HepG2 (cell line): ENCODE data around the gene SLX1A. TPM values are rescaled to one million over a fixed set of nuclear protein-coding genes. Genes with fewer than 3 reads are reported as not detected.

Experiments
- CAMTA2 ChIP-seq: sonication (generic); formaldehyde crosslinking; IDR thresholded peaks from 2 replicates; pipeline ENCODE4 v1.4.0; 2020; ENCODE audit warnings: mild to moderate bottlenecking, missing genetic modification reagents, borderline replicate concordance
- EHMT2 ChIP-seq: fragments of 200-600 bp; sonication (generic); IDR thresholded peaks from 2 replicates; pipeline ENCODE4 v1.7.0; 2017; ENCODE audit warnings: antibody characterized with exemption, low read depth, low read length, borderline replicate concordance
- GABPA ChIP-seq, 2 experiments: IDR thresholded peaks; 2 replicates each; pipeline ENCODE4 v1.6.1; 2011 to 2016; ENCODE audit warnings: low read depth in 2 of 2, low read length in 1 of 2, missing biosample characterization in 1 of 2, missing genetic modification characterization in 1 of 2
- HDAC1 ChIP-seq: sonication (generic); formaldehyde crosslinking; IDR thresholded peaks from 2 replicates; pipeline ENCODE4 v1.5.1; 2020; ENCODE audit warnings: mild to moderate bottlenecking, missing genetic modification reagents
- HNRNPL ChIP-seq: fragments of 200-400 bp; formaldehyde crosslinking; IDR thresholded peaks from 2 replicates; pipeline ENCODE4 v1.6.1; 2017; ENCODE audit warnings: mild to moderate bottlenecking, low read depth, low read length
- KLF16 ChIP-seq, 2 experiments: sonication (generic) in 1 of 2; formaldehyde crosslinking in 1 of 2; IDR thresholded peaks; 2 replicates each; pipeline versions ENCODE4 v1.6.1 to v1.8.0; 2016 to 2023; ENCODE audit warnings: missing genetic modification reagents in 2 of 2, missing compliant biosample characterization in 1 of 2
- KMT2B ChIP-seq: IDR thresholded peaks from 2 replicates; pipeline ENCODE4 v1.6.1; 2016; ENCODE audit warnings: missing genetic modification reagents, missing compliant biosample characterization
- NFE2L2 ChIP-seq: fragments of 150-350 bp; IDR thresholded peaks from 2 replicates; pipeline ENCODE4 v1.6.1; 2014; ENCODE audit warnings: low read length
- RARA ChIP-seq: IDR thresholded peaks from 2 replicates; pipeline ENCODE4 v1.6.1; 2016; ENCODE audit warnings: missing genetic modification reagents, missing compliant biosample characterization
- REPIN1 ChIP-seq: sonication (generic); formaldehyde crosslinking; IDR thresholded peaks from 2 replicates; pipeline ENCODE4 v1.8.0; 2022; ENCODE audit warnings: missing genetic modification reagents, low read depth, mild to moderate bottlenecking, borderline replicate concordance
- TEAD3 ChIP-seq: optimal IDR thresholded peaks from 2 replicates; pipeline ENCODE3; 2016; ENCODE audit warnings: borderline replicate concordance
- TOE1 ChIP-seq: sonication (generic); formaldehyde crosslinking; IDR thresholded peaks from 2 replicates; pipeline ENCODE4 v1.4.0; 2020; ENCODE audit warnings: mild to moderate bottlenecking, missing genetic modification reagents
- U2AF2 ChIP-seq: fragments of 200-400 bp; formaldehyde crosslinking; IDR thresholded peaks from 2 replicates; pipeline ENCODE4 v1.6.1; 2017; ENCODE audit warnings: low read depth, mild to moderate bottlenecking, low read length
- ZBTB7B ChIP-seq: sonication (generic); formaldehyde crosslinking; IDR thresholded peaks from 2 replicates; pipeline ENCODE4 v1.4.0; 2020; ENCODE audit warnings: missing genetic modification reagents
- ZKSCAN1 ChIP-seq: fragments of 150-350 bp; IDR thresholded peaks from 2 replicates; pipeline ENCODE4 v1.6.1; 2014; ENCODE audit warnings: low read length
- ZNF282 ChIP-seq: fragments of 450-650 bp; IDR thresholded peaks from 2 replicates; pipeline ENCODE4 v1.6.1; 2018; ENCODE audit not compliant: partially characterized antibody
- ZNF530 ChIP-seq: sonication (generic); formaldehyde crosslinking; IDR thresholded peaks from 2 replicates; pipeline ENCODE4 v1.5.0; 2020; ENCODE audit warnings: low read depth, mild to moderate bottlenecking, missing genetic modification reagents
- ZNF891 ChIP-seq: sonication (generic); formaldehyde crosslinking; IDR thresholded peaks from 2 replicates; pipeline ENCODE4 v1.5.0; 2020; ENCODE audit warnings: mild to moderate bottlenecking, missing genetic modification reagents
- ZSCAN12 ChIP-seq: sonication (generic); formaldehyde crosslinking; IDR thresholded peaks from 2 replicates; pipeline ENCODE4 v1.9.0; 2021; ENCODE audit warnings: mild to moderate bottlenecking, missing genetic modification reagents
- polyA plus RNA-seq, 8 experiments: library from polyadenylated mRNA; depleted of rRNA in 3 of 8; stranded (reverse) in 7 of 8; unstranded in 1 of 8; fragments of >200 nt; fragmentation: Illumina TruSeq in 4 of 8; extraction: Trizol in 4 of 8; gene quantifications; 2 replicates each; pipeline versions ENCODE4 v1.2.1 to v1.2.3, GENCODE V29; 2011 to 2016; ENCODE audit warnings: low read depth in 4 of 8, missing spikeins in 1 of 8, mixed read lengths in 1 of 8; ENCODE audit not compliant: insufficient read depth in 1 of 8
- total RNA-seq, 5 experiments: library from RNA; depleted of rRNA; stranded (reverse); fragments of >200 nt; fragmentation: Illumina TruSeq; extraction: Trizol; gene quantifications; 2 replicates each; pipeline ENCODE4 v1.2.3, GENCODE V29; 2016; ENCODE audit warnings: low read depth in 1 of 5
- TF ChIP-seq, protein P1 (sequence below): sonication (generic); formaldehyde crosslinking; conservative IDR thresholded peaks from 2 replicates; pipeline ENCODE4 v1.4.0; 2020; ENCODE audit warnings: mild to moderate bottlenecking, missing genetic modification reagents, moderate library complexity
- TF ChIP-seq, protein P2 (sequence below): sonication (generic); formaldehyde crosslinking; IDR thresholded peaks from 2 replicates; pipeline ENCODE4 v1.8.0; 2022; ENCODE audit warnings: mild to moderate bottlenecking, missing genetic modification reagents, moderate library complexity
- TF ChIP-seq, protein P3 (sequence below): sonication (generic); formaldehyde crosslinking; IDR thresholded peaks from 2 replicates; pipeline ENCODE4 v1.4.0; 2020; ENCODE audit warnings: mild to moderate bottlenecking, missing genetic modification reagents
- TF ChIP-seq, protein P4 (sequence below): fragments of 450-650 bp; IDR thresholded peaks from 2 replicates; pipeline ENCODE4 v1.6.1; 2017

The SLX1A gene
- total and polyA plus RNA-seq, 2 of the 13 experiments (the other 11 are each of a cell fraction or from before 2014, with no cell fraction given) = 12.0 to 37.1 TPM

DNA sequence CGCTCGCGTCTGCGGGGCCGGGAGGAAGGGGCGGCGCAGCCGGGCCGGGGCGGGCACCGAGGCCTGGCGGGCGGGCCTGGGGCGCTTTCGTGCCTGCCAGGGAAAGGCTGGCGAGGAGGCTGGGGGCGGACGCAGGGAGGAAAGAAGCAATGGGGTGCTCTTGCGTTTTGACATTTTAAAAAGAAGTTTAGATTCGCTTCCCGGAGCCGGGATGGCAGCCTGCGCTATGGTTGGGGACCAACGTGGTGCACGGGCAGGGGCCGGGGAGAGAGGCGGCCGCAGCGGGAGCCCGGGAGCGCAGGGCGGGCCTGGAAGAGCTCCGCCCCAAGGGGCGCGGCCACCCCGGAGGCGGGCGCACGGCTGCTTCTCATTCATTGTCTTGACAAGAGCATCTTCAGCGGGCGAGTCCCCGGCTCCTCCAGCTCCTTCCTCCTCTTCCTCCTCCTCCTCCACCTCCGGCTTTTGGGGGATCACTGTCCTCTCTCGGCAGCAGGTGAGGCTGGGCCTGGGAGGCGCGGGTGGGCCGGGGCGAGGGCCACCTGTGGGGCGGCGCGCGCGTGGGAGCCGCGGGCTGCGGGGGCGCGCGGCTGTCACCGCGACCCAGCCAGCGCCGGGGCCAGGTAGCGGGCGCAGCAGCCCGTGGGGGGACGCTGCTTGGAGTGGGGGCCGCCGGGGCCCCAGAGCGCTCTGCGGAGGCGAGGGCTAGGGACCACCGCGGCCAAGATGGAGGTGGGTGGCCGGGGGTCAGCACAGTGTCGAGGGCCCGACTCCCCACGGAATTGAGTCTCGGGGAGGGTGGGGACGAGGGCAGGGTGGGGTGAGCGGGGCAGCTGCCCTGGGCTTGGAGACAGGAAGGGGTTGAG lies 10.2 kb upstream of the SLX1A start, which contains the start of gene CORO1A (continued):
- TF ChIP-seq, protein P1, sequence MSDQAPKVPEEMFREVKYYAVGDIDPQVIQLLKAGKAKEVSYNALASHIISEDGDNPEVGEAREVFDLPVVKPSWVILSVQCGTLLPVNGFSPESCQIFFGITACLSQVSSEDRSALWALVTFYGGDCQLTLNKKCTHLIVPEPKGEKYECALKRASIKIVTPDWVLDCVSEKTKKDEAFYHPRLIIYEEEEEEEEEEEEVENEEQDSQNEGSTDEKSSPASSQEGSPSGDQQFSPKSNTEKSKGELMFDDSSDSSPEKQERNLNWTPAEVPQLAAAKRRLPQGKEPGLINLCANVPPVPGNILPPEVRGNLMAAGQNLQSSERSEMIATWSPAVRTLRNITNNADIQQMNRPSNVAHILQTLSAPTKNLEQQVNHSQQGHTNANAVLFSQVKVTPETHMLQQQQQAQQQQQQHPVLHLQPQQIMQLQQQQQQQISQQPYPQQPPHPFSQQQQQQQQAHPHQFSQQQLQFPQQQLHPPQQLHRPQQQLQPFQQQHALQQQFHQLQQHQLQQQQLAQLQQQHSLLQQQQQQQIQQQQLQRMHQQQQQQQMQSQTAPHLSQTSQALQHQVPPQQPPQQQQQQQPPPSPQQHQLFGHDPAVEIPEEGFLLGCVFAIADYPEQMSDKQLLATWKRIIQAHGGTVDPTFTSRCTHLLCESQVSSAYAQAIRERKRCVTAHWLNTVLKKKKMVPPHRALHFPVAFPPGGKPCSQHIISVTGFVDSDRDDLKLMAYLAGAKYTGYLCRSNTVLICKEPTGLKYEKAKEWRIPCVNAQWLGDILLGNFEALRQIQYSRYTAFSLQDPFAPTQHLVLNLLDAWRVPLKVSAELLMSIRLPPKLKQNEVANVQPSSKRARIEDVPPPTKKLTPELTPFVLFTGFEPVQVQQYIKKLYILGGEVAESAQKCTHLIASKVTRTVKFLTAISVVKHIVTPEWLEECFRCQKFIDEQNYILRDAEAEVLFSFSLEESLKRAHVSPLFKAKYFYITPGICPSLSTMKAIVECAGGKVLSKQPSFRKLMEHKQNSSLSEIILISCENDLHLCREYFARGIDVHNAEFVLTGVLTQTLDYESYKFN (CRISPR knock-in tag) = 0 out of 2 replicates have a peak, but pooled peaks have one; percentile 17
- TF ChIP-seq U2AF2 = no peak
- TF ChIP-seq ZKSCAN1 = no peak
- TF ChIP-seq REPIN1 (CRISPR knock-in tag) = no peak
- TF ChIP-seq, protein P2, sequence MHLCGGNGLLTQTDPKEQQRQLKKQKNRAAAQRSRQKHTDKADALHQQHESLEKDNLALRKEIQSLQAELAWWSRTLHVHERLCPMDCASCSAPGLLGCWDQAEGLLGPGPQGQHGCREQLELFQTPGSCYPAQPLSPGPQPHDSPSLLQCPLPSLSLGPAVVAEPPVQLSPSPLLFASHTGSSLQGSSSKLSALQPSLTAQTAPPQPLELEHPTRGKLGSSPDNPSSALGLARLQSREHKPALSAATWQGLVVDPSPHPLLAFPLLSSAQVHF (CRISPR knock-in tag) = no peak
- TF ChIP-seq NFE2L2 = no peak
- TF ChIP-seq GABPA (IDR thresholded peaks at IDR 0.05; ENCODE audit: low read depth, low read length) = no peak
- no peak for TF ChIP-seq GABPA (CRISPR knock-in tag; IDR thresholded peaks at IDR 0.05; ENCODE audit: low read depth)
- TF ChIP-seq RARA = peak; percentile 29; the same call in 1 of the 2 replicates
- no peak for TF ChIP-seq CAMTA2 (CRISPR knock-in tag)
- TF ChIP-seq ZSCAN12 (CRISPR knock-in tag) = peak; percentile 87; the same call in 1 of the 2 replicates
- no peak for TF ChIP-seq EHMT2
- TF ChIP-seq, protein P3, sequence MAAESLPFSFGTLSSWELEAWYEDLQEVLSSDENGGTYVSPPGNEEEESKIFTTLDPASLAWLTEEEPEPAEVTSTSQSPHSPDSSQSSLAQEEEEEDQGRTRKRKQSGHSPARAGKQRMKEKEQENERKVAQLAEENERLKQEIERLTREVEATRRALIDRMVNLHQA (CRISPR knock-in tag) = no peak
- 0 out of 4 replicates have a peak, but pooled peaks of 1 of the 2 experiments have one; percentile 22 for TF ChIP-seq KLF16 (CRISPR knock-in tag; IDR thresholded peaks at IDR 0.05)
- TF ChIP-seq ZNF282 = no peak
- TF ChIP-seq ZNF891 = no peak; the same call in 1 of the 2 replicates
- 0 out of 2 replicates have a peak, but pooled peaks have one; percentile 16 for TF ChIP-seq KMT2B
- TF ChIP-seq HDAC1 (CRISPR knock-in tag) = no peak
- no peak for TF ChIP-seq TOE1 (CRISPR knock-in tag)
- TF ChIP-seq, protein P4, sequence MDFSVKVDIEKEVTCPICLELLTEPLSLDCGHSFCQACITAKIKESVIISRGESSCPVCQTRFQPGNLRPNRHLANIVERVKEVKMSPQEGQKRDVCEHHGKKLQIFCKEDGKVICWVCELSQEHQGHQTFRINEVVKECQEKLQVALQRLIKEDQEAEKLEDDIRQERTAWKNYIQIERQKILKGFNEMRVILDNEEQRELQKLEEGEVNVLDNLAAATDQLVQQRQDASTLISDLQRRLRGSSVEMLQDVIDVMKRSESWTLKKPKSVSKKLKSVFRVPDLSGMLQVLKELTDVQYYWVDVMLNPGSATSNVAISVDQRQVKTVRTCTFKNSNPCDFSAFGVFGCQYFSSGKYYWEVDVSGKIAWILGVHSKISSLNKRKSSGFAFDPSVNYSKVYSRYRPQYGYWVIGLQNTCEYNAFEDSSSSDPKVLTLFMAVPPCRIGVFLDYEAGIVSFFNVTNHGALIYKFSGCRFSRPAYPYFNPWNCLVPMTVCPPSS = no peak
- TF ChIP-seq HNRNPL = peak; percentile 16; the same call in 1 of the 2 replicates
- TF ChIP-seq ZBTB7B (CRISPR knock-in tag) = peak; percentile 41; the same call in 1 of the 2 replicates
- TF ChIP-seq TEAD3 (CRISPR knock-in tag) = no peak
- TF ChIP-seq ZNF530 = peak; percentile 51; the same call in 1 of the 2 replicates
